ENCODE measurements around the gene BPIFB4.
"Not testable (repeated sequence)": the region's sequence is repeated elsewhere in the genome, so short reads cannot be mapped to it uniquely, and the experiment has no call there.

The BPIFB4 gene

DNA sequence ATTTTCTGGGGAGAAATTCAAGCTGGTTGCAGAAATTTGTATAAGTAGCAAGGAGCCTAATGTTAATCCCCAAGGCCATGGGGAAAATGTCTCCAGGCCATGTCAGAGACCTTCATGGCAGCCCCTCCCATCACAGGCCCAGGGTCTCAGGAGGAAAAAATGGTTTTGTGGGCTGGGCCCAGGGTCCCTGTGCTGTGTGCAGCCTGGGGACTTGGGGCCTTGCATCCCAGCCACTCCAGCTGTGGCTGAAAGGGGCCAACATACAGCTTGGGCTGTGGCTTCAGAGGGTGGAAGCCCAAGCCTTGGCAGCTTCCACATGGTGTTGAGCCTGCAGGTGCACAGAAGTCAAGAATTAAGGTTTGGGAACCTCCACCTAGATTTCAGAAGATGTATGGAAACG lies 42.9 kb downstream of the BPIFB4 start:
- not testable (repeated sequence) for DNase-seq

DNA sequence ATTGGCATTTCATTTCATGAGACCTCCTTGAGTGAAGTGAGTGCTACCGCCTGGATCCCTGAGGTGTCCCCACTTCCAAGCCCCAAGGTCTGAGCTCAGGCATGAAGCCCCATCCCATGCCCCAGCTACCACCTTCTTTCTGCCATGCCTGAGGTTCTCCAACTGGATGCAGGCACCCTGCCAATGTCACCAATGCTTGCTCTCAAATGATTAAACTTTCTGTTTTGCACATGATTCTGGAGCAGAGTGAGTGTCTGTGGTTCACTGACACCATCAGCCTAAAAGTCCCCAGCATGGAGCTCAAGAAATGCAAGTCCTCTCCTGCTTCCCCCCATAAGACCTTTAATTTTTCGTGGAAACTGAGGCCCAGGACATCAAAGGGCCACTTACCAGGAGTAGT lies 44.8 kb downstream of the BPIFB4 start:
- DNase-seq = no peak

DNA sequence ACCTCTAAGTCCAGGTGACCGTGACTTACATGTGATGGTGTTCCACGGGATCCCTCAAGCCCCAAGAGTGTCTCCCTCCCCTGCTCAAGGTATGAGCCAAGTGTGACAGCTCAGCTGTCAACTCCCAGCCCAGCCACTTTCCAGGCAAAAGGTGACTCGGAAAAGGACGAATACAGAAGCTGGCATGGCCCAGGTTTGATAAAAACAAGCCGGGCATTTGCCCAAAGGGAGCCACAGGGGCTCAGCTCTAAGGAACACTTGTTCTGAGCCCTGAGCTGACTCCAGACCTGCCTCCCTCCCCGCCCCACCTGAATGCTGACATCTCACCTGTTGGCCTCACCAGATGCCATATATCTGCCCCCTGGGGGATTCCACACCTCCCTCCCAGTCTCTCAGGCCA lies 45.6 kb downstream of the BPIFB4 start:
- DNase-seq = no peak

GRCh38 chr20:33125983-33126382 lies 46.5 kb downstream of the BPIFB4 start:
- no peak for DNase-seq

GRCh38 chr20:33127422-33128097 lies 48.1 kb downstream of the BPIFB4 start:
- DNase-seq = no peak

DNA sequence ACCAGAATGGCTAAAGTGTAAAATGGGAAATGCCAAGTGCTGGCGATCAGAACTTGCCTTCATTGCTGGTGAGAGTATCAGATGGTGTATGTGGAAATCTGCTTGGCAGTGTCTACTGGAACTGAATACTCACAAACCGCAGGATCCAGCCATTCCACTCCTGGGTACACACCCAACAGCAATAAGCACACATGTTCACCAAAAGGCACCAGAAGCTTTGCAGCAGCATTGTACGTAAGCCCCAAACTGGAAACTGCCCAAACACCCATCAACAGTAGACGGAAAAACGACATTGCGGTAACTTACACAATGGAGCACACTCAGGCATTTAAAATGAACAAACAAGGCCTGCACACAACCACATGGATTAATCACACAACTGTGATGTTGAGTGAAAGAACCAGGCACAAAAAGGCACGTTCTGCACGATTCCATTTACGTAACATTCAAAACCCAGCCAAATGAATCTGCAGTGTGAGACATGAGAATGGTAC lies 51.2 kb downstream of the BPIFB4 start:
- no peak for DNase-seq

GRCh38 chr20:33131949-33132473 lies 52.6 kb downstream of the BPIFB4 start:
- no peak for DNase-seq

- DNase-seq = no peak
Observed at GRCh38 chr20:33132513-33133372, 53.3 kb downstream of the BPIFB4 start.

DNA sequence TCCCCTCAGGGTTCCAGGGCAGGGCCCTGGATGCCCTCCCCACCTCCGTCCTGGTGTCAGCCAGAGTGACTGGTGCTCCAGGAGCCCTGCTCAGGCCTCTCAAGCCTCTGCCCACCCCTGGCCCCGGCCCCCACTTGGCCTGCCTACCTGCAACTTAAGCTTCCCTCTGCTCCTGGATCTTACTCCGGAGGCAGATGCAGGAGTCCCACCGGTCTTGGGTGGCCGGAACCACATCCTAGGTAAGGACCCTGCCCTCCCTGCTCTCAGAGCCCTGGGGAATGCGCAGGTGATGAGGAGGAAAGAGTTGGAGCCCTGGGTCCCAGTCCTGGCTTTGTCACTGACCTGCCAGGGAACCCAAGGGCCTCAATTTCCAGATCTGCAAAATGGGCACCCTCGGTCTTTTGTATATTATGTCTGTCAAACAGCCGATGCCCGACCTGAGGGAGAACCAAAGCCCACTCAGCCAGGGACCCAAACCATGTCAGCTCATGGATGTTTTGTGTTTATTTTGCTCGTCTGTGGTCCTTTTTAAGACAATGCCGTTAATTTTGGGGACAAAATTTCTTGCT lies 54.0 kb downstream of the BPIFB4 start:
- DNase-seq = no peak

DNA sequence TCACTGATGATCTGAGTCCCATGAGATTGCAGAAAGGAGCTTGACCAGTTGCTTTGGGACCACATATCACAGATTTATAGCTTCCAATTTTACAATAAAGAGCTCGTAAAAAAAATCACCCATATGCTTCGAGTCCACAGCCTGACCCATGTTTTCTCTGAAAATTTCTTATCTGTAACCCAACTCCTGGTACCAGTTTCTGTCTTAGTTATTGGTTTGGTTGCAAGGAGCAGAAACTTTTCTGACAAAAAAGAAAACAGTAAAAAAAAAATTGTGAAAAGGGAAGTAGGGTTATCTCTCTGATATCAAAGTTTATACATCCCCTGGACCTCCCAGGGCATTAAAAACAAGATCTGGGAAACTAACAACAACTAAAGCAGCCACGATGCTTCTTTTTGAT lies 57.8 kb downstream of the BPIFB4 start:
- no peak for DNase-seq

GRCh38 chr20:33139467-33139866 lies 60.0 kb downstream of the BPIFB4 start:
- DNase-seq = no peak

DNA sequence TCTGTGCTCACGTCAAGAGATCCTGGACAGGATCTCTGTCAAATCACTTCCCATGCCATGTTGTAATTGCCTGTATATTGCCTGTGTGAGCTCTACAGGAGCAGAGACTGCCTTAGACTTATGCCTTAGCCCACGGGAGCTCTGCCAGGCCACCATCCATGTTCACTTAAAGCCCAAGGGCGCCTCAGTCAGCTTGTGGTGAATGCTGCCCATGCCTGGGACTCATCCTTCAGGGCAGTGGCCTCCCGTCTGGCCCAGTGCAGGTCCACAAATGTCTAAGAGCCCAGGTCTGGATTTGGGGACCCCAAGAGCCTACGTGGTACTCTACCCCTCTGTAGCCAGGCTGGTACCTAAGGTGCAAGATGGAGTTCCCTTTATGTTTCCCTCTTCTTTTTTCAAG lies 66.1 kb downstream of the BPIFB4 start:
- DNase-seq = no peak

DNA sequence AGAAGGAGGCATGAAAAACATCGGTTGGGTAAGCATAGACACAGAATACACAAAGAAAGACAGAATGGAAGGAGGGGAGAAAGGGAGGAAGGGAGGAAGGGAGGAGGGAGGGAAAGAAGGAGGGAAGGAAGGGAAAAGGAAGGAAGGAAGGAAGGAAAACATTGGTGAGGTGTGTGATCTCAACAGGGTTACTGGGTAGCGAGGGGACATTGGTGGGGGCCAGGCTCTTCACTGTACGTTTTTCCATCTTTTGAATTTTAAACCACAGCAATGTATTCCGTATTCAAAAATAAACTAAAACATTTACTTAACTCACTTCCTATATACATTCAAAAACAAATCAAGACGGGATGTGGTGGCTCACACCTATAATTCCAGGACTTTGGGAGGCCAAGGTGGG lies 67.9 kb downstream of the BPIFB4 start:
- no peak for DNase-seq

DNA sequence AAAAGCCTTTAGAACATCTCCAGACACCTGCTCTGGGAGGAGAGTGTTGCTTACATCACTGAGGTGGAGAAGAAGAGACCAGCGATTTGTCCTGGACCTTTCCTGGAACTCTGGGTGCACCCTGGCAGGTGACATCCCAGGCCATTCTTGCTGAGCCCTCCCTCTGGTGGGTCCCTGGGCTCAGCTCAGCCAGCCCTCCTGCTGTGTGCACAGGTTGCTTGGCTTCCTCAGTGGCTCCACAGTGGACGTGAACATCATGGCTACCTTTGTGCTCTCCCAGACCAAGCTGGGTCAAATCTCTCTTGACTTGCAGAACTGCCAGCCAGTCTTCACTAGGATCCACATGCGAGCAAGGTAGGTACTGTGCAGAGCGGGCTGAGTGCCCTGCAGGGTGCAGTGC lies 68.6 kb downstream of the BPIFB4 start:
- DNase-seq = no peak

DNA sequence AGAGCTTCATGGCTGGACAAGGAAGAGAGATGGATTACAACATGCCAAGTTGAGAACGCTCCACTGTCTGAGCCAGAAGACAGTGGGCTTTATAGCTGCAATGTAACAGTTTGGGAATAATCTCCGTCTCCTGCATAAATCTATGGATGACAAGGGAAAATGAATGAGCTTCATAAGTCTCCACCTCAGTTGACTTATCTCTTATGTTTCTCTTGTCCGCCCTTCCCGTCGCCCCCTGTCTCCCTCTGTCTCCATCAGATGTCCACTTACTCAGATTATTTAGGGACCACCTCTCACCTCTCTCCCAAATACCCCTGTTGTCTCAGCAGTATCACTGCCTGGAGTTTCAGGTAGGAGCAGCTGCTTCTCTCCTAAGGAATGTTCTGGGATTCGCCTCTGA lies 74.8 kb downstream of the BPIFB4 start:
- no peak for DNase-seq

DNA sequence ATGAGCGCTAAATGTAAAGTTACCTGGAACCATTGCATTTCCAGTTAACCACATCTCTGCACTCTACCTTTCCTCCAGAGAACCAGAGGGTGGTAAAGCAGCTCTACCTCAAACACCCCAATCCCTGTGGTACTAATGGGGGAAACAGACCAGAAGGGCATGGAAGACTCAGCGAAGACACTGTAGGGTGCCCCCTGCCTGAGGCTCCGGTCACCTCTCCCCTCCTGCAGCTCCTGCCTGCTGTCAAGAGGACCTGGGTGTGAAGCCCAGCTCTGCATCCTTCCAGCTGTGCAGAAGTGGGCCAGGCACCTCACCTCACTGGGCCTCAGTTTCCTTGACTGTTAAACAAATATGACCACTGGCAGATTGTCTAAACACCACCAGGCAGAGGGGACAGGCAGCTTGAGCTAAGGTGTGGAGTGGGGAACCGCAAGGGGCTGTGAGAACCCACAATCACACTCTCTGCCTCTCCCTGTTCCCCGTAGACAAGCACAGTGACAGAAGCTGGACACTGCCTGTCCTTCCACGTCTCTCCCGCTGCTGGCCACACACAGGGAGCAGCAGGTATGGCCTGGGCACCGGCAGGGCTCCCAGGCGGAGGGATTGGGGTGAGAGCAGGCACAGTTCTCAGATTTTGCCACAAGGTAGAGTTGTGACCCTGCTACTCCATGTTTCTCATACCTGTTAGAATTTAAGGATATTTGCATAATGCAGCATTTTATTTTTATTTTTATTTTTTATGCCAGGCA lies 79.4 kb downstream of the BPIFB4 start:
- DNase-seq = no peak

DNA sequence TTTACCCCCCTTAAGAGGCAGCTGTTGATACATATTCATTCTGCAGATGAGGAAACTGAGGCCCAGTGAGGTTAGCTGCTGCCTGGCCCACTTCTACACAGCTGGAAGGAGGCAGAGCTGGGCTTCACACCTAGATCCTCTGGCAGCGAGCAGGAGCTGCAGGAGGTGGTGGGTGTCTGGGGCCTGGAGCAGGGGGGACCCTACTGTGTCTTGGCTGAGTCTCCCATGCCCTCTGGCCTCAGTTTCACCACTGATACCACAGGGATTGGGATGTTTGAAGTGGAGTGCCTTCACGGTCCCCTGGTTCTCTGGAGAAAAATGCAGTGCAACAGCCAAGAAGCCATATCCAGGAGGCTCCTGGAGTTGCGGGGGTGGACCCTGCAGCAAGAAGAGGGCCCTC lies 80.3 kb downstream of the BPIFB4 start:
- no peak for DNase-seq

GRCh38 chr20:33160681-33161080 lies 81.2 kb downstream of the BPIFB4 start:
- DNase-seq = no peak
